Measurements from ENCODE around the gene CASP4.

GRCh38 chr11:104968856-104969776, 742 bp upstream of the CASP4 start:
- no peak for TF ChIP-seq CTCF (IDR thresholded peaks at IDR 0.05; ENCODE audit: low read depth, low read length, poor library complexity, severe bottlenecking)
- TF ChIP-seq EZH2phosphoT487 (IDR thresholded peaks at IDR 0.05; ENCODE audit: borderline replicate concordance, low read length): no peak
